Chondrocyte (in vitro differentiated cells): ENCODE measurements around the gene PCID2. TPM values are rescaled to one million over a fixed set of nuclear protein-coding genes. Genes with fewer than 3 reads are reported as not detected.

Experiments
- DNase-seq: peaks from one replicate; pipeline ENCODE4 v3.0.0; 2021; ENCODE audit warnings: mixed read lengths, low spot score
- H3K27ac Mint-ChIP-seq: one replicate; pipeline ENCODE4 v1.8.0; 2021; ENCODE audit warnings: mild to moderate bottlenecking, moderate library complexity, mixed read lengths; ENCODE audit not compliant: unreplicated experiment
- H3K27me3 Mint-ChIP-seq: 2 replicates; pipeline ENCODE4 v1.8.0; 2021; ENCODE audit warnings: low read depth, mixed read lengths
- H3K36me3 Mint-ChIP-seq: 2 replicates; pipeline ENCODE4 v1.8.0; 2021; ENCODE audit warnings: low read depth, mixed read lengths
- H3K4me1 Mint-ChIP-seq: 2 replicates; pipeline ENCODE4 v1.8.0; 2021; ENCODE audit warnings: low read depth, mild to moderate bottlenecking, mixed read lengths
- H3K4me3 Mint-ChIP-seq: one replicate; pipeline ENCODE4 v1.8.0; 2021; ENCODE audit warnings: mild to moderate bottlenecking, moderate library complexity, mixed read lengths; ENCODE audit not compliant: unreplicated experiment
- H3K9me3 Mint-ChIP-seq: 2 replicates; pipeline ENCODE4 v1.8.0; 2021; ENCODE audit warnings: low read depth, mixed read lengths
- total RNA-seq: library from RNA; stranded (reverse); gene quantifications from 3 replicates; pipeline ENCODE4 v1.2.1, GENCODE V29; 2021
- TF ChIP-seq, protein P1 (sequence below): fragments of 200-600 bp; sonication (generic); IDR thresholded peaks from 2 replicates; pipeline ENCODE4 v1.5.0; 2021; ENCODE audit warnings: antibody characterized with exemption, mild to moderate bottlenecking, moderate library complexity

Gene PCID2
- total RNA-seq, 1 donor from 2014 or later, result 32.9 TPM

DNA sequence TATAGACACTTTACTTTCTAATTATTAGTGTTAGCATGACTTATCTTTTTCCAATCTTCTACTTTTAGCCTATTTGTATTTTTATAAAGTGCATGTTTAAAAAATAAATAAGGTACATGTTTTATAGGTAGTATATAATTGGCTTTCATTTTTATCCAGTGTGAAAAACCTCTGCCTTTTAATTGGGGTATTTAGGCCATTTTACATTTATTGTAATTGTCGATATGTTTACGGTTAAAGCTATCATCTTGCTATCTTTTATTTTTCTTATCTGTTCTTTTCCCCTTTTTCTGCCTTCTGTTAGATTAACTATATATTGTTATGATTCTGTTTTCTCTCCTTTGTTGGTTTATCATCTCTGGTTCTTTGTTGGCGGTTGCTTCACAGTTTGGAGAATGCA, 40.9 kb downstream of the PCID2 start:
- H3K36me3 Mint-ChIP-seq, result peaks cover 21% of the 10 kb centered on the region
- no peak overlapping the region for H3K4me3 Mint-ChIP-seq
- TF ChIP-seq, protein P1, sequence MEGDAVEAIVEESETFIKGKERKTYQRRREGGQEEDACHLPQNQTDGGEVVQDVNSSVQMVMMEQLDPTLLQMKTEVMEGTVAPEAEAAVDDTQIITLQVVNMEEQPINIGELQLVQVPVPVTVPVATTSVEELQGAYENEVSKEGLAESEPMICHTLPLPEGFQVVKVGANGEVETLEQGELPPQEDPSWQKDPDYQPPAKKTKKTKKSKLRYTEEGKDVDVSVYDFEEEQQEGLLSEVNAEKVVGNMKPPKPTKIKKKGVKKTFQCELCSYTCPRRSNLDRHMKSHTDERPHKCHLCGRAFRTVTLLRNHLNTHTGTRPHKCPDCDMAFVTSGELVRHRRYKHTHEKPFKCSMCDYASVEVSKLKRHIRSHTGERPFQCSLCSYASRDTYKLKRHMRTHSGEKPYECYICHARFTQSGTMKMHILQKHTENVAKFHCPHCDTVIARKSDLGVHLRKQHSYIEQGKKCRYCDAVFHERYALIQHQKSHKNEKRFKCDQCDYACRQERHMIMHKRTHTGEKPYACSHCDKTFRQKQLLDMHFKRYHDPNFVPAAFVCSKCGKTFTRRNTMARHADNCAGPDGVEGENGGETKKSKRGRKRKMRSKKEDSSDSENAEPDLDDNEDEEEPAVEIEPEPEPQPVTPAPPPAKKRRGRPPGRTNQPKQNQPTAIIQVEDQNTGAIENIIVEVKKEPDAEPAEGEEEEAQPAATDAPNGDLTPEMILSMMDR, result no peak
- peaks cover 7% of the 10 kb centered on the region for H3K9me3 Mint-ChIP-seq
- peaks cover 8% of the 10 kb centered on the region for H3K27me3 Mint-ChIP-seq
- DNase-seq, result no peak
- peaks cover 14% of the 10 kb centered on the region for H3K4me1 Mint-ChIP-seq
- no peak overlapping the region for H3K27ac Mint-ChIP-seq

DNA sequence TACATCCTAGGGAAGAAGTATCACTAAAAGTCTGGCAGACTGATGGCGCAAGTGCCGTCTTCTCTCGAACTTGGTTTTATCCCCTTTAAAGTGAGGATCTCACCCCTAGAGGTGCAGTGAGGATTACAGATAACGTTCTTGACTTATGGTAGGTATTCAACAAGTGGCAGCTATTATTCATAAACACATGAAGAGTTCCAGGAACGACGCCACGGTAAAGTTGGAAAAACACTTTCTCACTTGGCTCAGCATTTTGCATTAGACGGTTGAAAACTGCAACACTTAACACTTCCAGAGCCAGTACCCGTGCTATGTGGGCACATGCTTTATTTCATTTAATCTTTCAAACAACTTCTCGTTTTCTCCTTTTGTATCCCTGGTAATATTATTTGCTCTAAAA, 41.3 kb downstream of the PCID2 start:
- H3K27me3 Mint-ChIP-seq, result peaks cover 8% of the 10 kb centered on the region
- H3K27ac Mint-ChIP-seq, result no peak overlapping the region
- peaks cover 7% of the 10 kb centered on the region for H3K9me3 Mint-ChIP-seq
- no peak for DNase-seq
- H3K4me1 Mint-ChIP-seq, result peaks cover 14% of the 10 kb centered on the region
- peaks cover 21% of the 10 kb centered on the region for H3K36me3 Mint-ChIP-seq
- TF ChIP-seq, protein P1, result no peak
- H3K4me3 Mint-ChIP-seq, result no peak overlapping the region

DNA sequence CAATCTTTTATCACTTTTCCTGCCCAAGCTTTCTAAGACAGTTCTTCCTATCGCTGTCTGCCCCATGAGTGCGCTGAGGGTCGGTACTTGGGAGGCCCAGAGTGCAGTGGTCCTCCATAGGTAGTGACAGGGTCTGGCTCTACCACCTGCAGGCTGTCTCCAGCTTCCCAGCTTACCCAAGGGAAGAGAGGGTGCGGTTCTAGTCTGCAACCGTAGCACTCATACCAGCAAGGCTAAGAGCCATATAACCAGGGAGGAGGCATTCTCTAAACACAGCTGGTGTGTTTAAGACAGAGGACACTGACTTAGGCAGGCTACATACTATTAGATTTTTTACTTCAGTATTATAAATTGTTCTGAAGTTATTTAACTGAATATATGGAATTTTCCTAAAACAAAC, 41.8 kb downstream of the PCID2 start:
- Mint-ChIP-seq H3K9me3 (peaks cover 7% of the 10 kb centered on the region), H3K27me3 (peaks cover 8% of the 10 kb centered on the region), H3K4me1 (peaks cover 14% of the 10 kb centered on the region), H3K27ac (no peak overlapping the region), H3K36me3 (peaks cover 21% of the 10 kb centered on the region), H3K4me3 (no peak overlapping the region)
- TF ChIP-seq, protein P1, result no peak
- no peak for DNase-seq

DNA sequence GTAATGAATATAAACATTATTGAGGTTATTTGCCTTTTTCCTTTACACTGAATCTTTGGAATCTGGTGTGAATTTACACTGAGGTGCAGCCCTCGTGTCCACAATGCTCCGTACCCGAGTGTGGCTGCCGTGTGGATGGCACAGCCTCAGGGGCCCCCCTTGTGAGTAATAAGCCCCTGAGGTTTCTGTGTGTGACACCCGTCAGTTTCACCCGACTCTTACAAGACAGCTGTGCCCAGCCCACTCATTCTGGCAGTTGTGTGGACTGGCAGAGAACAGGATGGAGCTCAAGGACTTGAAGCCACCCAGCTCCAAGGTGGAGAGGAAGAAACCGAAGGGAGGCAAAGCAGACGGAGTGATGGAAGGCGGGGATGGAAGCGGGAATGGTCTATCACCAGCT, 42.2 kb downstream of the PCID2 start:
- Mint-ChIP-seq H3K27ac (no peak overlapping the region), H3K9me3 (peaks cover 7% of the 10 kb centered on the region), H3K4me1 (peaks cover 14% of the 10 kb centered on the region), H3K27me3 (peaks cover 8% of the 10 kb centered on the region), H3K36me3 (peaks cover 16% of the 10 kb centered on the region), H3K4me3 (no peak overlapping the region)
- TF ChIP-seq, protein P1, result no peak
- DNase-seq, result no peak

DNA sequence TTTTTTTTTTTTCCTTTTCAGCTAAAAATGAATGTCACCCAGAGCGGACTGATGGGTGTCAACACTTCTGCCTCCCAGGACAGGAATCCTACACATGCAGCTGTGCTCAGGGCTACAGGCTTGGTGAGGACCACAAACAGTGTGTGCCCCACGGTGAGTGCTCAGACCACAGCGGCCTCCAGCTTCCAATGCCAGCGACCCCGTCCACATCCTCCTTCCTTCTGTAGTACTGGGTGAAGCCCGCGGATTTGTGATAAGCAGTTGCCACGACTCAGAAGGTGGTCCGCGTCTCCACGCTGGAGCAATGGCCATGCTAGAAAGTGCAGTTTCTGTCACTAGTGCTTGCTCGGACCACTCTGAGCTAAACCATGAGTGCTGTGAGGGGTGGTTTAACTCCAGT, 44.0 kb downstream of the PCID2 start:
- no peak for DNase-seq
- Mint-ChIP-seq H3K9me3 (peaks cover 7% of the 10 kb centered on the region), H3K4me1 (peaks cover 14% of the 10 kb centered on the region), H3K4me3 (no peak overlapping the region), H3K27ac (no peak overlapping the region), H3K36me3 (peaks cover 14% of the 10 kb centered on the region), H3K27me3 (peaks cover 8% of the 10 kb centered on the region)
- TF ChIP-seq, protein P1, result no peak
